ENCODE data around the gene SMAD6. TPM values are rescaled to one million over a fixed set of nuclear protein-coding genes. Genes with fewer than 3 reads are reported as not detected.
A peak's percentile ranks its signal among the peaks of the same experiment; 100 is the strongest.

SMAD6 gene
- total RNA-seq, 8 experiments from 2014 or later: 1.2 to 43.3 (median 3.9) TPM

DNA sequence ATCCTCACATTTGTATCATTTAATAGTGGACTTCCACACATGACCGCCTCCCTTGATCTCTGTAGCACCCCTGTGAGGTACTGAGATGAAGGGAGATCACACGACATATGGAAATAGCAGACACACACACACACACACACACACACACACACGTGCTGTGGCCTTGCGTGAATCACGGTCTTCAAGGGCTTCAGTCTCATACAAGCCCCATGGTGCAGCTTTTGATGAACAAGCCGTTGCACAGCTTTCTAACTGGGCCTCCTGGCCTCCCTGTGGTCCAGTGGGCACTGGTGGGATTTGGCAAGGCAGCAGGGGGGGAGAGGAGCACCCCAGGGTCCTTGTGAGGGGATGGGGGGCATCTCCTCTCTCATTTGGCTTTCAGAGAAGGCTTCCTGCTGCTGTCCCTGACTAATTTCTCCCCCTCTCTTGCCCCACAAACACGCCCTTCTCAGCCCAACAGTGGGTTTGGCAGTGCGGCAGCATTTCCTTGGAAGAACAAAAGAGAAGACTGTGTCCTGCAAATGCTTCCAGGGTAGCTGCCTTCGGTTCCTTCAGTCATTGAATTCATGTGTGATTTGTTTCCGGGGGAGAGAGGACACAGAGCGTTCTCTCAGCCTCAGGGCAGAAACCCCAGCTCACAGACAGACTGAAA is 98.7 kb downstream of the SMAD6 start:
- in situ Hi-C loops (cut with MboI; ENCODE audit: low pct_unique_long_range_greater_than_20kb in 2 of 9, low sequenced_read_pairs in 9 of 9, unreplicated experiment in 9 of 9): no loop called here
- Histone ChIP-seq H3K4me1 (replicated peaks in 1 of 2) (peaks cover 13 to 19% of the 10 kb centered on the region in 2 donors), H3K27ac (no peak overlapping the region), H3K4me3 (no peak overlapping the region)
- no peak for ATAC-seq (replicated peaks in 6 of 8)
- WGBS, 10 experiments: 60 to 100% (median 77%) methylated on average over 1 to 6 of the region's 11 CpGs; no CpG with 5 or more reads in 1 of the 10 experiments

DNA sequence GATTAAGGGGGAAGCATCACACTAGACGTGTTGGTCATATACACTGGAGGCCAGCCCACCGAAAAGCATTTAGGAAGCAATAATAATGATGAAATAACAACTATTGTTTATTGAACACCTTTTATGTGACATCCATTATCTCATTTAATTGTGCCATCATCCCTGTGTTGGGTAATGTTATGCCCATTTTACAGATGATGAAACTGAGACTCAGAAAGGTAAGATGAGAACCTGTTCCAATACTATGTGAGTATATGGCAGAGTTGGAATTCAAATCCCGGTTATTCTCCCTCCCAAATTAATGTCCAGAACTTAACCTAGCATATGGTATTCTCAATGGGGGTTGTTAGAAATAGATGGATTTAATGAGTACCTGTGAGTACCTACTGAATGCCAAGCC is 99.2 kb downstream of the SMAD6 start:
- Histone ChIP-seq H3K27ac (no peak overlapping the region), H3K4me1 (replicated peaks in 1 of 2) (peaks cover 13 to 19% of the 10 kb centered on the region in 2 donors), H3K4me3 (no peak overlapping the region)
- 75 to 100% (median 97%) methylated on average over 1 to 3 of the region's 3 CpGs; no CpG with 5 or more reads in 4 of the 10 experiments for WGBS, 10 experiments
- in situ Hi-C loops (cut with MboI; ENCODE audit: low pct_unique_long_range_greater_than_20kb in 2 of 9, low sequenced_read_pairs in 9 of 9, unreplicated experiment in 9 of 9): no loop called here
- ATAC-seq (replicated peaks in 6 of 8): no peak

DNA sequence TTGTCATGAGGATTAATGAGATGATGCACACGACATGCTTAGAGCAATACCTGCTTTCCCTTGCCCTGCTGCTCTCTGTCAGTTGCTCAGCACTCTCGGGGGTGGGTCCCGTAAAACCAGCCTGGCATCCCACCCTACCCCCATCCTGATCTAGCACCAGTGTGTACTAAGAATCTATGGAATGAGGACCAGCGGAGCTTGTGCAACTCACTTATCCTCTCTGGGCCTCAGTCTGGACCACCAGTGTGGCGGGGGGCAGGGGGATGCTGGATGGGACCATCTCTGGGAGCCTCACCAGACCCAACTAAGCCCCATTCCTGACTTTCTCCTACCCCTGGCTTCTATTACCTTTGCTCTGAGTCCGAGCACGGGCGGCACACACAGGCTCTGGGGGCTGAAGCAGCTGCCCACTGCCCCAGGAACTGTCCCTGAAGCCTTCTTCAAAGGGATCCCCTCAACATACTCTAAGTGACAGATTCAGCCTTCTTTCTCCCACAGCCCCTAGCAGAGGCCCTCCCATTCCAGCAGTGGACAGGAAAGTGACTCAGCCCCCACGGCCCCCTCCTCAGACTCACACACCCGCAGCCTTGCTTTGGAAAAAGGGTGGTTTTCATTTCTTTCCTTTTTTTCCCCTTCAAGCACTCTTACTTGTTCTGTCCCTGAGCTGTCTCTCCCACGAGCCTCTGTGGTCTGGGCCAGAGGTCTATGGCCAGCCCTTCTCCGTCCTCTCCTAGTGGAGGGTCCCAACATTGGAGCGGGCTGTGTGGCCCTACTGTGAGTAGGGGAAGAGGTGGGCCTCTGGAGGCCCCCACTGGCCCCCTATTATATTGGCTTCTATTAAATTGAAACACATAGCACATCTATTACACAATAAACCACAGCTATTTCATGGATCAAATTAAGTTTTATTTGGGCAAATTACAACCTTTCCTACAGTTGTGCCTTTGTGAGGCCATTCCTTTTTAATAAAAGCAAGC is 100.3 kb downstream of the SMAD6 start:
- H3K27ac ChIP-seq: peak overlapping the region in 1 of 2 donors; percentile 59
- ATAC-seq (replicated peaks in 6 of 8): peak in 7 of 8 experiments; percentile 6 to 32 (median 12)
- WGBS, 10 experiments: 26 to 87% (median 80%) methylated on average over 1 to 4 of the region's 13 CpGs; no CpG with 5 or more reads in 4 of the 10 experiments
- no peak overlapping the region for H3K4me3 ChIP-seq
- in situ Hi-C loops (cut with MboI; ENCODE audit: low pct_unique_long_range_greater_than_20kb in 2 of 9, low sequenced_read_pairs in 9 of 9, unreplicated experiment in 9 of 9): no loop called here
- H3K4me1 ChIP-seq (replicated peaks in 1 of 2): peaks cover 13 to 19% of the 10 kb centered on the region in 2 donors

GRCh38 chr15:66803182-66803729 is 101.2 kb downstream of the SMAD6 start:
- H3K27ac ChIP-seq: peak overlapping the region in 1 of 2 donors; percentile 59
- H3K4me3 ChIP-seq: no peak overlapping the region
- in situ Hi-C loops (cut with MboI; ENCODE audit: low pct_unique_long_range_greater_than_20kb in 2 of 9, low sequenced_read_pairs in 9 of 9, unreplicated experiment in 9 of 9): no loop called here
- ATAC-seq (replicated peaks in 6 of 8): peak; percentile 98 to 100 (median 99)
- H3K4me1 ChIP-seq (replicated peaks in 1 of 2): peaks cover 13 to 19% of the 10 kb centered on the region in 2 donors
- 0 to 53% (median 4%) methylated on average over 1 to 5 of the region's 12 CpGs; no CpG with 5 or more reads in 7 of the 10 experiments for WGBS, 10 experiments

DNA sequence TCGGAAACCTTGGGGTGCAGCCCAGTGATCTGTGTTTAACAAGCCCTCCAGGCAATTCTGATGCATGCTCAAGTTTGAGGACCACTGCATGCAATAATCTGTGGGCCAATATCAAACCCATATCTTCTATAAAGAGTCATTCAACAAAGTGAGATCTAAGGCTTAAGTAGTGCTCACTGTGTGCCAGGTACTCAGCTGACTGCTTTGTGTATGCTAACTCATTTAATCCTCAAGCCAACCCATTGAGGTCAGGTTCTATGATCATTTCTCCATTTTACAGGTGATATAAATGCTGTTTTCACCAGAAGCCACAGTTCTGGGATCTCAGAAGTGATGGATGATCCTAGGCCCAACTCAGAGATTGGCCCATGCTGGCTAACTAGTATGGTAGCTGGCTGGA is 101.7 kb downstream of the SMAD6 start:
- no peak overlapping the region for H3K4me3 ChIP-seq
- H3K4me1 ChIP-seq (replicated peaks in 1 of 2): peaks cover 13 to 19% of the 10 kb centered on the region in 2 donors
- no peak for ATAC-seq (replicated peaks in 6 of 8)
- H3K27ac ChIP-seq: peak overlapping the region in 1 of 2 donors; percentile 59
- 83 to 100% methylated on average over 1 of the region's 1 CpG; no CpG with 5 or more reads in 8 of the 10 experiments for WGBS, 10 experiments
- in situ Hi-C loops (cut with MboI; ENCODE audit: low pct_unique_long_range_greater_than_20kb in 2 of 9, low sequenced_read_pairs in 9 of 9, unreplicated experiment in 9 of 9): no loop called here

DNA sequence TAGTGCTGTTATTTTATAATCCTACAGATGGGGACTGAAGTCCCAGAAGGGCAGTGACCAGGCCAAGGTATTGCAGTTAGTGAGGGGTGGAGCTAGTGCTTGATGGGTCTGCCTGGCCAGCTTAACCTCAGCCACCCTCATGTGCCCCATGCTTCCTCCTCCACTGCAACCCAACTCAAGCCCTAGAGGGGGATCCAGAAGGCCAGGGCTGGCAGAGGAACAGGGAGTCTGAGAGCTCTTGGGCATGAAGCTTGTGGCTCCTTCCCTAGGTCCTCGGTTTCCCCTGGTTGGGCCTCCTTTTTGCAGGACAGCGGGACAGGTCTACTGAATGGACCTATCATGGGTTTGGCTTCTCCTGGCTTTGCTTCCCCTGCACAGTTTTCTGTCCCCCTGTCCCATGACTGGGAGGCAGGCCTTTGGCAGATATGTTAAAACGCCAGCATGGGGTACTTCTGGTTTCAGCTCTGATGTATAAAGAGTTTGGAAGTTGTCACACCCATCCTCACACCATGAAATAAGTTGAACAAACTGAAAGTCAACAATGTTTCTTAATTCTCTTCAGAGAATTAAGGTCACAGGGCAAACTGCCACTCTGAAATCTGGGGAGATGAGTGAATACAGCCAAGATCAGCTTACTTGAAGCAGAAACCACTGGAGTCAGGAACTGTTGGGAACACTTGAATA is 103.3 kb downstream of the SMAD6 start:
- WGBS, 10 experiments: 80 to 100% (median 83%) methylated on average over 1 of the region's 3 CpGs; no CpG with 5 or more reads in 6 of the 10 experiments
- in situ Hi-C loops (cut with MboI; ENCODE audit: low pct_unique_long_range_greater_than_20kb in 2 of 9, low sequenced_read_pairs in 9 of 9, unreplicated experiment in 9 of 9): no loop called here
- Histone ChIP-seq H3K27ac (no peak overlapping the region), H3K4me1 (replicated peaks in 1 of 2) (peaks cover 13 to 19% of the 10 kb centered on the region in 2 donors), H3K4me3 (no peak overlapping the region)
- ATAC-seq (replicated peaks in 6 of 8): no peak

GRCh38 chr15:66808181-66808824 is 106.3 kb downstream of the SMAD6 start:
- 60 to 100% (median 88%) methylated on average over 1 to 14 of the region's 21 CpGs; no CpG with 5 or more reads in 1 of the 10 experiments for WGBS, 10 experiments
- in situ Hi-C loops (cut with MboI; ENCODE audit: low pct_unique_long_range_greater_than_20kb in 2 of 9, low sequenced_read_pairs in 9 of 9, unreplicated experiment in 9 of 9): no loop called here
- H3K4me1 ChIP-seq (replicated peaks in 1 of 2): peaks cover 4 to 6% of the 10 kb centered on the region in 2 donors

GRCh38 chr15:66809664-66810063 is 107.6 kb downstream of the SMAD6 start:
- H3K4me1 ChIP-seq (replicated peaks in 1 of 2): no peaks in the 10 kb centered on the region
- no peak for ATAC-seq (replicated peaks in 6 of 8)
- 25 to 100% (median 79%) methylated on average over 2 to 4 of the region's 4 CpGs; no CpG with 5 or more reads in 3 of the 10 experiments for WGBS, 10 experiments
- no peak overlapping the region for H3K4me3 ChIP-seq
- in situ Hi-C loops (cut with MboI; ENCODE audit: low pct_unique_long_range_greater_than_20kb in 2 of 9, low sequenced_read_pairs in 9 of 9, unreplicated experiment in 9 of 9): no loop called here
- no peak overlapping the region for H3K27ac ChIP-seq

More at GRCh38 chr15:66808181-66808824, 106.3 kb downstream of the SMAD6 start:
- Histone ChIP-seq H3K4me3 (no peak overlapping the region), H3K27ac (no peak overlapping the region)
- no peak for ATAC-seq (replicated peaks in 6 of 8)

DNA sequence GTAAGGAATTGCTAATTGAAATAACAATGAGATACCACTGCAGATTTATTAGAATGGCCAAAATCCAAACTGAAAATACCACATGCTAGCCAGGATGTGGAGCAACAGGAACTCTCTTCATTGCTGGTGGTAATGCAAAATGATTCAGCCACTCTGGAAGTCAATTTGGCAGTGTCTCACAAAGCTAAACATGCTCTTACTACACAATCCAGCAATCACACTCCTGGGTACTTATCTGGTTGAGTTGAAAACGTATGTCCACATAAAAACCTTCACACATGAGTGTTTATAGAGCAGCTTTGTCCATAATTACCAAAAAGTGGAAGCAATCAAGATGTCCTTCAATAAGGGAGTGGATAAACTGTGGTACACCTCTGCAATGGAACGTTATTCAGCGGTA is 113.3 kb downstream of the SMAD6 start:
- in situ Hi-C loops (cut with MboI; ENCODE audit: low pct_unique_long_range_greater_than_20kb in 2 of 9, low sequenced_read_pairs in 9 of 9, unreplicated experiment in 9 of 9): no loop called here
- ATAC-seq (replicated peaks in 6 of 8): peak in 2 of 8 experiments; percentile 17 to 43
- WGBS, 10 experiments: 33 to 100% (median 70%) methylated on average over 1 to 3 of the region's 3 CpGs; no CpG with 5 or more reads in 1 of the 10 experiments

DNA sequence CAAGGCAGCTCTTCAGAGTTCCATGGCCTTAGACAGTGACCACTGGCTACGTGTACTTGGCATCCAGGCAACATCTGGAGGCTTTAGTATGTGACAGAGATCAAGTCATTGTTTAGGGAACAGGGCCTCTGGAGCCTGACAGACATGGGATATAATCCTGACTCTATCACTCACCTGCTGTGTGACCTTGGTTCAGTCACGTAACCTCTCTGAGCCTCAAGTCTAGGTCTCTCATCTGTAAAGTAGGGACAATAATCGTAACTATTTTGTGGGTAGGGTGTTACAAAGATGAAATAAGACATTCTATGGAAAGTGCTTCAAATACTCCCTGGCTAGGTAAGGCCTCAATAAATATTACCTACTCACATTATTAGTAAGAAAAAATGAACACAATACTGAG is 114.2 kb downstream of the SMAD6 start:
- Histone ChIP-seq H3K27ac (no peak overlapping the region), H3K4me3 (no peak overlapping the region), H3K4me1 (replicated peaks in 1 of 2) (no peaks in the 10 kb centered on the region)
- ATAC-seq (replicated peaks in 6 of 8): no peak
- 76 to 100% (median 87%) methylated on average over 1 to 3 of the region's 3 CpGs; no CpG with 5 or more reads in 2 of the 10 experiments for WGBS, 10 experiments
- in situ Hi-C loops (cut with MboI; ENCODE audit: low pct_unique_long_range_greater_than_20kb in 2 of 9, low sequenced_read_pairs in 9 of 9, unreplicated experiment in 9 of 9): no loop called here

More for the DNA sequence above, 113.3 kb downstream of the SMAD6 start:
- Histone ChIP-seq H3K4me3 (no peak overlapping the region), H3K4me1 (replicated peaks in 1 of 2) (no peaks in the 10 kb centered on the region), H3K27ac (no peak overlapping the region)

DNA sequence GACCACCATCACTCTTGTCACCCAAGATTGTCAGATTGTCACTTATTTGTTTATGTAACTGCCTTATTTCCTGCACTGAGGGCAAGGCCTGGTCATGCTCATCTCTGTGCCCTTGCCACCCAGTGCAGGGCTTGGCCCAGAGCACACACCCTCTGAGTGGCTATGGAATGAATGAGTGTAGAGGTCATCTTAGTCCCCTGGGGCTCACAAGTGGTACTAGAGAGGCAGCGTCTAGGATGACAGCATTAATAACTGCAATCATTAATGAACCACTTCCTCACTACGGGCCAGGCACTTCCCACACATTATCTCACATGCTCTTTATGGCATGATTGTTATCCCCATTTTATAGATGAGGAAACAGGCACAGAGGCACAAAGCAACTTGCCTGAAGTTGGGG is 117.0 kb downstream of the SMAD6 start:
- WGBS, 10 experiments: 0 to 80% (median 67%) methylated on average over 1 to 2 of the region's 2 CpGs; no CpG with 5 or more reads in 3 of the 10 experiments
- in situ Hi-C loops (cut with MboI; ENCODE audit: low pct_unique_long_range_greater_than_20kb in 2 of 9, low sequenced_read_pairs in 9 of 9, unreplicated experiment in 9 of 9): no loop called here
- H3K4me1 ChIP-seq (replicated peaks in 1 of 2): no peaks in the 10 kb centered on the region
- H3K27ac ChIP-seq: no peak overlapping the region
- no peak overlapping the region for H3K4me3 ChIP-seq
- ATAC-seq (replicated peaks in 6 of 8): no peak

Measured in motor neuron (in vitro differentiated cells).